ENCODE measurements around the gene AHNAK2. TPM values are rescaled to one million over a fixed set of nuclear protein-coding genes. Genes with fewer than 3 reads are reported as not detected.

AHNAK2 gene
- total RNA-seq, 1 experiment from 2014 or later = 45.0 TPM

GRCh38 chr14:105014631-105015030 lies 36.5 kb upstream of the AHNAK2 start (continued):
- no peak for TF ChIP-seq CTCF (IDR thresholded peaks at IDR 0.05 in 2 of 3, conservative IDR thresholded peaks at IDR 0.05 in 1 of 3; ENCODE audit: borderline replicate concordance in 1 of 3, insufficient read depth in 1 of 3, low read depth in 2 of 3, low read length in 2 of 3)

GRCh38 chr14:105014032-105014431 lies 35.9 kb upstream of the AHNAK2 start:
- H3K36me3 ChIP-seq (ENCODE audit: control insufficient read depth in 1 of 2, insufficient read depth in 2 of 2, low read length in 2 of 2) = peaks cover 19 to 40% of the 10 kb centered on the region in 2 experiments
- intact Hi-C loops (cut with micrococcal nuclease) = no loop called here
- no peak for ATAC-seq
- no peaks in the 10 kb centered on the region for H3K27me3 ChIP-seq (ENCODE audit: insufficient read depth, low read length)
- no peak overlapping the region for H3K9ac ChIP-seq (ENCODE audit: low read length)
- peaks cover 100% of the 10 kb centered on the region for H3K79me2 ChIP-seq (ENCODE audit: insufficient read depth, low read length)
- H3K4me3 ChIP-seq (replicated peaks in 1 of 2; ENCODE audit: low read depth in 1 of 2, low read length in 2 of 2) = no peak overlapping the region
- CTCF ChIA-PET = no interaction called here
- H3K9me2 ChIP-seq (ENCODE audit: insufficient read depth) = no peaks in the 10 kb centered on the region
- peaks cover 43% of the 10 kb centered on the region; the same call in 1 of the 2 replicates for H4K20me1 ChIP-seq (ENCODE audit: insufficient read depth)
- POLR2A ChIA-PET = no interaction called here
- RAD21 ChIA-PET (ENCODE audit: low non-redundant PET in 1 of 2, low total read pairs in 2 of 2, uncharacterized antibody in 2 of 2, unreplicated experiment in 2 of 2) = no interaction called here
- no peak overlapping the region for H3K4me2 ChIP-seq (ENCODE audit: low read length)
- H3K9me3 ChIP-seq (ENCODE audit: control insufficient read depth in 1 of 2, insufficient read depth in 1 of 2, low read depth in 1 of 2, low read length in 2 of 2) = no peaks in the 10 kb centered on the region
- H3K4me1 ChIP-seq (ENCODE audit: control insufficient read depth in 1 of 2, insufficient read depth in 2 of 2, low read length in 2 of 2) = peaks cover 12 to 19% of the 10 kb centered on the region in 2 experiments
- TF ChIP-seq RAD21 (IDR thresholded peaks at IDR 0.05; ENCODE audit: low read depth) (no peak), EGR1 (IDR thresholded peaks at IDR 0.05; ENCODE audit: low read depth) (no peak), ATF3 (IDR thresholded peaks at IDR 0.05) (no peak), SIN3A (IDR thresholded peaks at IDR 0.05; ENCODE audit: low read depth) (no peak), FOSL1 (IDR thresholded peaks at IDR 0.05; ENCODE audit: low read depth) (no peak), ZNF274 (IDR thresholded peaks at IDR 0.05; ENCODE audit: low read depth, low read length) (no peak), REST (IDR thresholded peaks at IDR 0.05; ENCODE audit: low read depth) (no peak), CEBPB (IDR thresholded peaks at IDR 0.05; ENCODE audit: low read depth) (no peak), EZH2 (IDR thresholded peaks at IDR 0.05) (no peak), JUND (IDR thresholded peaks at IDR 0.05) (no peak)
- DNase-seq (ENCODE audit: low read depth, low spot score) = no peak
- no TSS peak for BruUV-seq (replicated peaks)
- H3K27ac ChIP-seq (ENCODE audit: low read depth, low read length) = peak overlapping the region; percentile 5; the same call in 1 of the 2 replicates
- H2AFZ ChIP-seq (ENCODE audit: low read depth, low read length, poor library complexity, severe bottlenecking) = no peak overlapping the region

Data from HCT116 (cell line).